HUES48 (cell line): Measurements from ENCODE around the gene HARS1.
"Not testable (repeated sequence)": the region's sequence is repeated elsewhere in the genome, so short reads cannot be mapped to it uniquely, and the experiment has no call there.

Experiments used
- H3K27ac ChIP-seq: one replicate; pipeline ENCODE4 v1.7.0; 2013; ENCODE audit warnings: low read depth, low read length, inconsistent platforms
- H3K27me3 ChIP-seq: 2 replicates; pipeline ENCODE4 v1.6.1; 2013; ENCODE audit warnings: mild to moderate bottlenecking, low read length; ENCODE audit not compliant: control insufficient read depth, insufficient read depth
- H3K36me3 ChIP-seq: 2 replicates; pipeline ENCODE4 v1.6.1; 2013; ENCODE audit warnings: low read length; ENCODE audit not compliant: control insufficient read depth, insufficient read depth
- H3K4me1 ChIP-seq: 2 replicates; pipeline ENCODE4 v1.6.1; 2013; ENCODE audit warnings: mild to moderate bottlenecking, low read length; ENCODE audit not compliant: control insufficient read depth, insufficient read depth
- H3K4me3 ChIP-seq: 2 replicates; pipeline ENCODE4 v1.5.1; 2013; ENCODE audit warnings: mild to moderate bottlenecking, low read depth, low read length
- H3K9ac ChIP-seq: 2 replicates; pipeline ENCODE4 v1.6.1; 2013; ENCODE audit warnings: mild to moderate bottlenecking, low read depth, low read length, moderate library complexity
- H3K9me3 ChIP-seq: 2 replicates; pipeline ENCODE4 v1.6.1; 2013; ENCODE audit warnings: low read length; ENCODE audit not compliant: control insufficient read depth, insufficient read depth

Gene HARS1

GRCh38 chr5:140711794-140712193 lies 20.6 kb upstream of the HARS1 start:
- H3K27me3 ChIP-seq, result no peaks in the 10 kb centered on the region
- H3K4me1 ChIP-seq, result no peaks in the 10 kb centered on the region
- no peak overlapping the region for H3K9ac ChIP-seq
- peak overlapping the region; percentile 88 for H3K4me3 ChIP-seq
- peaks cover 4% of the 10 kb centered on the region; the same call in 1 of the 2 replicates for H3K36me3 ChIP-seq
- H3K27ac ChIP-seq, result no peak overlapping the region
- H3K9me3 ChIP-seq, result no peaks in the 10 kb centered on the region

- Histone ChIP-seq H3K27me3 (no peaks in the 10 kb centered on the region), H3K36me3 (peaks cover 9% of the 10 kb centered on the region), H3K4me1 (no peaks in the 10 kb centered on the region), H3K27ac (peak overlapping the region; percentile 73), H3K4me3 (peak overlapping the region; percentile 88), H3K9ac (peak overlapping the region; percentile 37), H3K9me3 (no peaks in the 10 kb centered on the region)
These were observed 19.9 kb upstream of the HARS1 start for GRCh38 chr5:140710899-140711552.

DNA sequence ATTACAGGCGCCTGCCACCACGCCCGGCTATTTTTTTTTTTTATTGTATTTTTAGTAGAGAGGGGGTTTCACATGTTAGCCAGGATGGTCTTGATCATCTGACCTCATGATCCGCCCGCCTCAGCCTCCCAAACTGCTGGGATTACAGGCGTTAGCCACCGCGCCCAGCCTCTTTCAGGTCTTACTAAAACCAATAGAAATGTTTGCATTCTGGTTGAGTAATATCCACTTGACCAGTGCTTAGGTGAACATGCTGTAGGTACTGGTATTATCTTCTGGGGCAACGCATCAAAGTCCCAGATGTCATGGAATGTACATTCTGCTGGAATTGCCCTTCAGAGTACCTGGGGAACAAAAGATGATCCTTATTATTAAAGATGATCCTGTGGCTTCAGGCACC lies 17.6 kb upstream of the HARS1 start:
- not testable (repeated sequence) for H3K9me3 ChIP-seq, H3K9ac ChIP-seq, H3K4me1 ChIP-seq, H3K27me3 ChIP-seq, H3K4me3 ChIP-seq, H3K27ac ChIP-seq
- H3K36me3 ChIP-seq, result peaks cover 32% of the 10 kb centered on the region

- Histone ChIP-seq H3K9me3 (no peaks in the 10 kb centered on the region), H3K4me3 (no peak overlapping the region), H3K36me3 (peaks cover 40% of the 10 kb centered on the region), H3K27ac (no peak overlapping the region), H3K4me1 (peaks cover under 1% of the 10 kb centered on the region; the same call in 1 of the 2 replicates), H3K9ac (no peak overlapping the region), H3K27me3 (no peaks in the 10 kb centered on the region)
These were observed 16.6 kb upstream of the HARS1 start for GRCh38 chr5:140707812-140708211.

DNA sequence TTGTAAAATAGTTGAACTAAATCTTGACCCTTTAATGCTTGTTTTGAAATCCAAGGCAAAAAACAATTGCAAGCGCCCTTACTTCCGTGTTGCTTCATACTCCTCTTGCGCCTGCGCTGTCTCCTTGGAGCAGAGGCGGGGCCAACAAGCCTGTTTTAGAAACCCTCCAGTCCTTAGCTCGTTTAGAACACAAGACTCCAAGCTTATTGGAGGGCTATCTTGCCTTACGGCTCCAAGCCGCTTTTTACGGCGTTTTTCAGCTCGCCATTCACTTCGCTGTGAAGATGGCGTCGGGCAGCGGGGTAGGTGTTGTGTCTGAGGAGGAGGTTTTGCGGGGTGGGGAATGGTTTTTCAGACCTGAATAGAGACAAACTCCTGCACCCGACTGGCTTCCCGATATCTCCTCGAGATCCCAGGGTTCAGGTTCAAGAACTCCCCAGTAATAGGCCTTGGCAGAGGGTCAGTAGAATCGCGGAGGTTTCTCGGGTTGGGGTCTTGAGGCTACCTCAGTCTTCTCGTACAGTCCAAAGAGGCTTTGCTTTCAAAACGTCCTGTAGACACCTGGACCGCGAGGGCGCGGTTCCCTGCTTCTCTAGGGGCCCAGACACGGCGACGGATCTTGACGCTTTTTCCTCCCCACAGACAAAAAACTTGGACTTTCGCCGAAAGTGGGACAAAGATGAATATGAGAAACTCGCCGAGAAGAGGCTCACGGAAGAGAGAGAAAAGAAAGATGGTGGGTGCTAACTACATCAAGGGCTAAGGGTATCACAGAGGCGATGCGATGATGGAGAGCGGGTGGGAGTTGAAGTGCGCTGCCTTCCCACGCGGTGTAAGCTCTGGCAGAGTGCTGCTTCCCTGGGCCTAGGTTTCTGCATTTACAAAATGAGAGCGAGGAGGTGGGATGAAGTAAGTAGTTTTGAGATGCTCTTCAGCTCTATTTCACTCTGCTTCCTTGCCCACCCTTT lies 9.3 kb upstream of the HARS1 start, which contains the start of gene ZMAT2:
TSS of gene ZMAT2 (plus strand) at position 271 of the 968 bp plus-strand sequence. CDS start at position 285, 14 bp downstream.
- Histone ChIP-seq H3K27me3 (no peaks in the 10 kb centered on the region), H3K9me3 (no peaks in the 10 kb centered on the region), H3K9ac (peak within 1 kb of the TSS; percentile 81), H3K27ac (peak within 1 kb of the TSS; percentile 8), H3K4me1 (peaks cover 10% of the 10 kb centered on the region), H3K4me3 (peak within 1 kb of the TSS; percentile 94), H3K36me3 (peaks cover 73% of the 10 kb centered on the region)

DNA sequence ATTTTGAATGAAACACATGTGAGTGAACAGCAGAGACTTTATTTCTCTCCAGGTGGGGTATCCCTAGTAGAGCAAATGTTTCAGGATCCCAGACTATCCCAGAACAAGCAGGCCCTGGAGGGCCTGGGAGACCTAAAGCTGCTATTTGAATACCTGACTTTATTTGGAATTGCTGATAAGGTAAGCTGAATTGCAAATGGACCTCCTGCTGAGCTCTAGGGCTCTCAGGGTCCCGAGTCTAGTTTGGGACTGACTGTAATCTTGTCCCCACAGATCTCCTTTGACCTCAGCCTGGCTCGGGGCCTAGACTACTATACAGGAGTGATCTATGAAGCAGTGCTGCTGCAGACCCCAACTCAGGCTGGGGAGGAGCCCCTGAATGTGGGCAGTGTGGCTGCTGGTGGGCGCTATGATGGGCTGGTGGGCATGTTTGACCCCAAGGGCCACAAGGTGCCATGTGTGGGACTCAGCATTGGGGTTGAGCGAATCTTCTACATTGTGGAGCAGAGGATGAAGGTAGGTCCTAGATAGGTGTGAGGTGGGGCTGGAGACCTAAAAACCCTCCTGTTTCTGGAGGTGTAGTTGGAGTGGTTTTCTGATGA lies 5.8 kb upstream of the HARS1 start:
- H3K9ac ChIP-seq, result no peak overlapping the region
- no peak overlapping the region for H3K4me3 ChIP-seq
- H3K36me3 ChIP-seq, result peaks cover 62% of the 10 kb centered on the region
- H3K27ac ChIP-seq, result no peak overlapping the region
- H3K27me3 ChIP-seq, result no peaks in the 10 kb centered on the region
- no peaks in the 10 kb centered on the region for H3K9me3 ChIP-seq
- H3K4me1 ChIP-seq, result 0 out of 2 replicates have a peak, but pooled peaks cover 6% of the 10 kb centered on the region

DNA sequence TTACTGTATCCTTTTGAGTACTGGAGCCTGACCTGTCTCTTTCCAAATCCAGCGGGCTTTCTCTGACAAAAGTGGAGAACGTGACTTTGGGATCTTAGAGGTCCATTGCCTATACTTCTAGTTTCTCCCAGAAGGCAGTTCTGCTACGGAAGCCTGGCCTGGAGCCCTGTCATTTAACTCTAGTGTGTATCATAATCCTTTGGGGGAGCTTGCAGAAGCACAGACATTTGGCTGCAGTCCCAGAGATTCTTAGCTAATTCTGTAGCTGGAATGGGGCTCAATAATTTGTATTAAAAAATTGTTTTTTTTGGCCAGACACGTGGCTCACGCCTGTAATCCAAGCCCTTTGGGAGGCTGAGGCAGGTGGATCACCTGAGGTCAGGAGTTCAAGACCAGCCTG lies 3.1 kb upstream of the HARS1 start:
- no peaks in the 10 kb centered on the region for H3K4me1 ChIP-seq
- H3K27me3 ChIP-seq, result no peaks in the 10 kb centered on the region
- H3K27ac ChIP-seq, result no peak overlapping the region
- H3K9ac ChIP-seq, result no peak overlapping the region
- peaks cover 62% of the 10 kb centered on the region for H3K36me3 ChIP-seq
- H3K9me3 ChIP-seq, result no peaks in the 10 kb centered on the region
- H3K4me3 ChIP-seq, result no peak overlapping the region

DNA sequence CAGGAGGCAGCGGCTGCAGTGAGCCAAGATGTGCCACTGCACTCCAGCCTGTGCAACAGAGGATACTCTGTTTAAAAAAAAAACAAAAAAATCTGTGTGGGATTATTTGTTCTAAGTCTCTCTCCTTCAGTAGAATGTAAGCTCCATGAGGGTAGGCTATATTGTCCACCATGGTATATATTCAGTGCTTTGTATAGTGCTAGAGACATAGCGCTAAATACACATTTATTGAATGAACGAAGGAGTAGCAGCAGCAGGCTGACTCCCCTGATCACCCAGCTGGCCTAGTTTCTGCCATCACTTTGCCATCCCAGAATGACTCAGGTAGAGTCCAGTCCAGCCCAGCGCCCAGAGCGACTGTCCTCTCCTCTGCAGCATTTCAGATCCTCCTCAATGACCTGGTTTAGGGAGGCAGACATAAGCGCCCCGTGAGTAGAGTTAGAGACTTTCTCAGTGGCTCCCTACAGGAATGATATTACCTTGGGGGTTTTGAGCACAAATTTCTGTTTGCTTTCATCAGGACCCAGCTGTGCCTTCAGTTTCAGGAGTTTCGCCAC lies 716 bp downstream of the HARS1 start:
- peaks cover 44% of the 10 kb centered on the region for H3K36me3 ChIP-seq

GRCh38 chr5:140678993-140679392 lies 12.2 kb downstream of the HARS1 start:
- H3K4me3 ChIP-seq, result no peak overlapping the region
- no peaks in the 10 kb centered on the region for H3K9me3 ChIP-seq
- H3K9ac ChIP-seq, result no peak overlapping the region
- H3K4me1 ChIP-seq, result no peaks in the 10 kb centered on the region
- H3K27ac ChIP-seq, result no peak overlapping the region
- no peaks in the 10 kb centered on the region for H3K27me3 ChIP-seq
- peaks cover 73% of the 10 kb centered on the region for H3K36me3 ChIP-seq

More for the DNA sequence above, 716 bp downstream of the HARS1 start:
- Histone ChIP-seq H3K4me3 (peak overlapping the region; percentile 94), H3K4me1 (no peaks in the 10 kb centered on the region), H3K9ac (peak overlapping the region; percentile 73), H3K27me3 (no peaks in the 10 kb centered on the region), H3K27ac (no peak overlapping the region), H3K9me3 (no peaks in the 10 kb centered on the region)

- H3K4me3 ChIP-seq, result no peak overlapping the region
- no peak overlapping the region for H3K9ac ChIP-seq
- no peaks in the 10 kb centered on the region for H3K27me3 ChIP-seq
- H3K27ac ChIP-seq, result no peak overlapping the region
- peaks cover 73% of the 10 kb centered on the region for H3K36me3 ChIP-seq
- H3K9me3 ChIP-seq, result no peaks in the 10 kb centered on the region
- H3K4me1 ChIP-seq, result no peaks in the 10 kb centered on the region
These were observed 13.2 kb downstream of the HARS1 start for GRCh38 chr5:140677947-140678346.
